ENCODE data around the gene KCNAB1.

KCNAB1 gene

DNA sequence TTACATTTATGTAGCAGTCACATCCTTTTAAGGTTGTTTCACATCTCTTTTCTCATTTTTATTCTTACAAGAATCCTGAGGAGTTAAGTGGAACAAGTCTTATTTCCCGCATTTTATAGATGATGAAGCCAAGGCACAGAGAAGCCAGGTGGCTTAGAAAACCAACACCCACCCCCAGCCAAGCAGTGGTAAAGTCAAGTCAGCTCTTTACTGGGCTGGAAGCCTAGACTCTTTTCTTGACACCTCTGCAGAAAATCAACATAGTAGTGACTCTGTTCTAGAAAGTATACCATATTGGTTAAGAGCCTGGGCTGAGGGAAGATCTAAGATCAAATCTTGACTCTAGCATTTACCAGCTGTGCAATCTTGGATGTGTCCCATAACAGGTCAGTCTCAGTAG lies 195.7 kb downstream of the KCNAB1 start:
- TF ChIP-seq, protein P1, sequence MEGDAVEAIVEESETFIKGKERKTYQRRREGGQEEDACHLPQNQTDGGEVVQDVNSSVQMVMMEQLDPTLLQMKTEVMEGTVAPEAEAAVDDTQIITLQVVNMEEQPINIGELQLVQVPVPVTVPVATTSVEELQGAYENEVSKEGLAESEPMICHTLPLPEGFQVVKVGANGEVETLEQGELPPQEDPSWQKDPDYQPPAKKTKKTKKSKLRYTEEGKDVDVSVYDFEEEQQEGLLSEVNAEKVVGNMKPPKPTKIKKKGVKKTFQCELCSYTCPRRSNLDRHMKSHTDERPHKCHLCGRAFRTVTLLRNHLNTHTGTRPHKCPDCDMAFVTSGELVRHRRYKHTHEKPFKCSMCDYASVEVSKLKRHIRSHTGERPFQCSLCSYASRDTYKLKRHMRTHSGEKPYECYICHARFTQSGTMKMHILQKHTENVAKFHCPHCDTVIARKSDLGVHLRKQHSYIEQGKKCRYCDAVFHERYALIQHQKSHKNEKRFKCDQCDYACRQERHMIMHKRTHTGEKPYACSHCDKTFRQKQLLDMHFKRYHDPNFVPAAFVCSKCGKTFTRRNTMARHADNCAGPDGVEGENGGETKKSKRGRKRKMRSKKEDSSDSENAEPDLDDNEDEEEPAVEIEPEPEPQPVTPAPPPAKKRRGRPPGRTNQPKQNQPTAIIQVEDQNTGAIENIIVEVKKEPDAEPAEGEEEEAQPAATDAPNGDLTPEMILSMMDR (IDR thresholded peaks at IDR 0.05): no peak

DNA sequence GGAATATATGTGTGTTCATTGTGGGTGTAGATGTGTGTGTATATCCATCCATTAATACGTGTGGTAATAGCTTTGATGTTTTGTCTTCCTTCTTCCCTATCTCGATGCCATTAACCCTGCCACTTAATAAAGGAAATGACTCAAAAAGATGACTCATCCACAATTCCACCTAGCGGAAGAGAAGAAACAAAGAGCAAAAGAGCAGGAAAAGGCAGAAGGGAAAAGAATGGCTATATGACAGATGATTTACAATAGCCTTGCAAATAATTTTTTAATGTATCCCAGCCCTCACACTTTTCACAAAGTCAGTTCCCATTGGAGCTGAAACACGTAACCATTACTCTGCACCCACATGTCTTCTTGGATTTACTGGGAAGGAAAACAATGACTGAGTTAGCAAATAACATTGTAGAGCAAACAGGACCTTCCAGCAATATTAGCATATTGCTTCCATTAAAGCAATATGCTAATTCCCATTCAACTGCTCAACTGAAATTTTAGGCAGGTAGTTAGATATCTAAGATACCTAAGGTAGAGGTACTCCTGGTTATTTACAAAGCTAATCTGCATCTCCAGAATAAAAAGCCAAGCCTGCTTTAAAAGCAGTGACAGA lies 197.2 kb downstream of the KCNAB1 start:
- TF ChIP-seq, protein P1 (IDR thresholded peaks at IDR 0.05): no peak

DNA sequence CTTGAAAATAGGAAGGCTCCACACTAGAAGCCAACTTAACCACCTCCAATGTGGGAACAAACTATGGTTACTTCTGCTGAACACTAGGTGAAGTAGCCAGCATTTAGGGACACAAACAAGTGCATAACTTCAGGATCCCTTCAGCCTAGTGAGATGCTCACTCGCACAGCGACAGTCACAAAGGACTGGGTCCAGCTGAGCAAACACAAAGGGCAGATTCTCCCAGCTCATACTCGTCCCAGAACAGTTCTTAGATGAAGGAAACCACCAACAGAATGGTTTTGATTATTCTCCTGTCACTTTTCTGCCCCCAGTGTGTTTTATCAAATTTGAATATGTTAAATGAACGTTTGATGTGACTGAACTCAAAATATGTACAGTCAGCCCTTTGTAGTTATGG lies 201.6 kb downstream of the KCNAB1 start:
- TF ChIP-seq, protein P1 (IDR thresholded peaks at IDR 0.05): no peak

DNA sequence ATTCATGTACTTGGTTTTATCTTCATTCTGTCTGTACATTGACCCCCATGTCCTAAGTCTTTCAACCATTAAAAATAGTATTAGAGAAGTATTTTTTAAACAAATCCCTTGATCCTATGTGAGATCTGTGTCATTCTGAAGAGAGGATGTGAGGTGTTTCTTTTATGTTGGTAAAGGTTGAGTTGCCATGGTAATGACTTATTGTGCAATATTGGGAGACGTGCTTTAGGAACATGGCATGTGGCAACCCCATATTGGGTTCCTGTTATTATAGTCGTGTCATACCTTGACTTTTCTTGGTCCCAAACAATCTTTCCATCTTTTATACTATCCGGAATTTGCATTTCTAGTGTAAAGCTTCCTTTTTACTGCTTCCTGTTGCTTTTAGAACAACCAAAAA lies 203.1 kb downstream of the KCNAB1 start:
- TF ChIP-seq, protein P1 (IDR thresholded peaks at IDR 0.05): no peak

DNA sequence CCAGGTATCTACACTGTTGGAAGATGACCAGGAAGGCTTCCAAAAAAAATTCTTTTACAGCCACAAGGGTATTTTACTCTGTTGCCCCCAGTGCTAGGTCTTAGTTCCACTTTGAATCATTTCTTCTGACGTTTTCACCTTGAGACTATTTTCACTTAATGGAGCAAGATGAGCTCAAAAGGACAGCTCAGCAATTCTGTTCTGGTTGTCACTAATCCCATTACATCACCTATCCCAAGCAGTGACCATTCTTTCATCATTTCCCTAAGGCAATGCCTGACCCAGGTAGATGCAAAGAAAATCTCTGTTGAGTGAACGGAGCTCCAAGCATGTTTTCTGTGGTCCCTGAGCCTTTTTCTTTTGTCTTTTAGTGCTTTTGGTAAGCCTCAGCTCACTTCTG lies 210.0 kb downstream of the KCNAB1 start:
- TF ChIP-seq, protein P1 (IDR thresholded peaks at IDR 0.05): no peak

DNA sequence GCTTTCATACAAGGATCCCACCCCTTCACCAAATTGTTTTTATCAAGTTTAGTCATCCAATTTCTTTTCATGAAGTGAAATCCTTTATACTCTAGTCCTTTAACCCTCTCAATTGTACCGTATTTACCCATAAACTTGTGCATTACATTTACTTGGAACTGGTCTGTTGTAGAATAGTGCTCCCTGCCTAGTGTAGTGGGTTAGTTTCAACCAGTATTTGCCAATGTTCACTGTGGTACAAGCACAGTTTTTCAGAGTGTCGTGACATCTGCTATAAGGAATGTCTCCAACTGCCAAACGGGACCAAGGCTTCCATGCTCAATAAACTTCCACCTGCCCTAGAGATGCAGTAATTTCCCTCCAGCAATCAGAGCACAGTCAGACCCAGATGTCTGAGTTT lies 211.9 kb downstream of the KCNAB1 start:
- TF ChIP-seq, protein P1 (IDR thresholded peaks at IDR 0.05): no peak

DNA sequence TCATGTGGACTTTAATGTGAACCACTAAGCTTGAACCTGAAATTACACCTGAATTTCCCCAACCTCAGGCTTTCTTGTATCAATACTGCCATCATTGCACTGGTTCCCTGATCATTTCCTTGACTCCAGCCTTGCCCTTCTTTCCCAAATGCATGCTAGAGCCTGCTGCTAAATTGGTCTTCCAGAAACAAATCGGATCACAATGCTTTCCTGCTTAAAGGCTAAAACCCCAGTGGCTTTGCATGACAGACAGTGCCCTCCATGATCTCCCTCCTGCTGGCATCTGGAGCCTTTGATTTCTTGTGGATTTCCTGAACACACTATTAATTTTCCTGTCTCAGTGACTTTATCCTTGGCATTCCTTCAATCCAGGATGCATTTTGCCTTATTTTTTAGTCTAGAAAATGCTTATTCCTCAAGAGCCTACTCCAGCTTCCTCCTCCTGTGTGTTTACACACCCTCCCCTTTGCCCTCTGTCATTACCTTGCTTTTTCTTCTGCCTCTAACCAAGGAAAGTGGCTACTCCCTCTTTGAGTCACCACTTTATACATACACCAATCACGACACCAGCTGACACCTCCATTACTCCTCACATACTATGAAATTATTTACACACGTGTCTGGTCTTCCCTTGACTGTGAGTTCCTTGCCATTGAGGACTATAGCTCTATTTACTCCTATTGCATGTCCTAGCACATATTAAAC lies 214.6 kb downstream of the KCNAB1 start:
- TF ChIP-seq, protein P1 (IDR thresholded peaks at IDR 0.05): no peak
